ENCODE data around the gene CES4A.

The CES4A gene

GRCh38 chr16:67028696-67029253, 40.4 kb downstream of the CES4A start, which contains the start of gene CBFB (continued):
- TF ChIP-seq ZSCAN18 (tag by site-specific recombination; IDR thresholded peaks at IDR 0.05) (no peak), ZNF302 (tag by site-specific recombination; IDR thresholded peaks at IDR 0.05; ENCODE audit: low read depth) (no peak), RBAK (tag by site-specific recombination; IDR thresholded peaks at IDR 0.05) (no peak), ZNF391 (tag by site-specific recombination; IDR thresholded peaks at IDR 0.05; ENCODE audit: borderline replicate concordance, low read depth) (no peak), ZNF169 (tag by site-specific recombination; IDR thresholded peaks at IDR 0.05) (no peak), SETDB1 (IDR thresholded peaks at IDR 0.05; ENCODE audit: insufficient read length, low read length) (no peak), HOXC10 (CRISPR knock-in tag; IDR thresholded peaks at IDR 0.05) (no peak), CTCF (tag by site-specific recombination; IDR thresholded peaks at IDR 0.05) (peak; percentile 69), ZFP41 (tag by site-specific recombination; IDR thresholded peaks at IDR 0.05; ENCODE audit: borderline replicate concordance) (no peak), ZBTB44 (tag by site-specific recombination; IDR thresholded peaks at IDR 0.05) (0 out of 2 replicates have a peak, but pooled peaks have one; percentile 24), ZNF596 (tag by site-specific recombination; IDR thresholded peaks at IDR 0.05) (no peak), ZNF311 (tag by site-specific recombination; IDR thresholded peaks at IDR 0.05; ENCODE audit: borderline replicate concordance) (no peak), ZFHX2 (tag by site-specific recombination; conservative IDR thresholded peaks at IDR 0.05) (no peak; the same call in 1 of the 2 replicates), ZBTB1 (tag by site-specific recombination; IDR thresholded peaks at IDR 0.05) (no peak), SP3 (tag by site-specific recombination; IDR thresholded peaks at IDR 0.05) (no peak), ZSCAN30 (tag by site-specific recombination; IDR thresholded peaks at IDR 0.05) (peak; percentile 66)
- TF ChIP-seq, protein P1, sequence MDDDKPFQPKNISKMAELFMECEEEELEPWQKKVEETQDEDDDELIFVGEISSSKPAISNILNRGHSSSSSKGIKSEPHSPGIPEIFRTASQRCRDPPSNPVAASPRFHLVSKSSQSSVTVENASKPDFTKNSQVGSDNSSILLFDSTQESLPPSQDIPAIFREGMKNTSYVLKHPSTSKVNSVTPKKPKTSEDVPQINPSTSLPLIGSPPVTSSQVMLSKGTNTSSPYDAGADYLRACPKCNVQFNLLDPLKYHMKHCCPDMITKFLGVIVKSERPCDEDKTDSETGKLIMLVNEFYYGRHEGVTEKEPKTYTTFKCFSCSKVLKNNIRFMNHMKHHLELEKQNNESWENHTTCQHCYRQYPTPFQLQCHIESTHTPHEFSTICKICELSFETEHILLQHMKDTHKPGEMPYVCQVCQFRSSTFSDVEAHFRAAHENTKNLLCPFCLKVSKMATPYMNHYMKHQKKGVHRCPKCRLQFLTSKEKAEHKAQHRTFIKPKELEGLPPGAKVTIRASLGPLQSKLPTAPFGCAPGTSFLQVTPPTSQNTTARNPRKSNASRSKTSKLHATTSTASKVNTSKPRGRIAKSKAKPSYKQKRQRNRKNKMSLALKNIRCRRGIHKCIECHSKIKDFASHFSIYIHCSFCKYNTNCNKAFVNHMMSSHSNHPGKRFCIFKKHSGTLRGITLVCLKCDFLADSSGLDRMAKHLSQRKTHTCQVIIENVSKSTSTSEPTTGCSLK (tag by site-specific recombination; IDR thresholded peaks at IDR 0.05) = no peak
- TF ChIP-seq, protein P2, sequence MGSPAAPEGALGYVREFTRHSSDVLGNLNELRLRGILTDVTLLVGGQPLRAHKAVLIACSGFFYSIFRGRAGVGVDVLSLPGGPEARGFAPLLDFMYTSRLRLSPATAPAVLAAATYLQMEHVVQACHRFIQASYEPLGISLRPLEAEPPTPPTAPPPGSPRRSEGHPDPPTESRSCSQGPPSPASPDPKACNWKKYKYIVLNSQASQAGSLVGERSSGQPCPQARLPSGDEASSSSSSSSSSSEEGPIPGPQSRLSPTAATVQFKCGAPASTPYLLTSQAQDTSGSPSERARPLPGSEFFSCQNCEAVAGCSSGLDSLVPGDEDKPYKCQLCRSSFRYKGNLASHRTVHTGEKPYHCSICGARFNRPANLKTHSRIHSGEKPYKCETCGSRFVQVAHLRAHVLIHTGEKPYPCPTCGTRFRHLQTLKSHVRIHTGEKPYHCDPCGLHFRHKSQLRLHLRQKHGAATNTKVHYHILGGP (tag by site-specific recombination; IDR thresholded peaks at IDR 0.05) = no peak
- TF ChIP-seq, protein P3, sequence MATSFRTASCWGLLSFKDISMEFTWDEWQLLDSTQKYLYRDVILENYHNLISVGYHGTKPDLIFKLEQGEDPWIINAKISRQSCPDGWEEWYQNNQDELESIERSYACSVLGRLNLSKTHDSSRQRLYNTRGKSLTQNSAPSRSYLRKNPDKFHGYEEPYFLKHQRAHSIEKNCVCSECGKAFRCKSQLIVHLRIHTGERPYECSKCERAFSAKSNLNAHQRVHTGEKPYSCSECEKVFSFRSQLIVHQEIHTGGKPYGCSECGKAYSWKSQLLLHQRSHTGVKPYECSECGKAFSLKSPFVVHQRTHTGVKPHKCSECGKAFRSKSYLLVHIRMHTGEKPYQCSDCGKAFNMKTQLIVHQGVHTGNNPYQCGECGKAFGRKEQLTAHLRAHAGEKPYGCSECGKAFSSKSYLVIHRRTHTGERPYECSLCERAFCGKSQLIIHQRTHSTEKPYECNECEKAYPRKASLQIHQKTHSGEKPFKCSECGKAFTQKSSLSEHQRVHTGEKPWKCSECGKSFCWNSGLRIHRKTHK (tag by site-specific recombination; IDR thresholded peaks at IDR 0.05) = no peak
- TF ChIP-seq, protein P4, sequence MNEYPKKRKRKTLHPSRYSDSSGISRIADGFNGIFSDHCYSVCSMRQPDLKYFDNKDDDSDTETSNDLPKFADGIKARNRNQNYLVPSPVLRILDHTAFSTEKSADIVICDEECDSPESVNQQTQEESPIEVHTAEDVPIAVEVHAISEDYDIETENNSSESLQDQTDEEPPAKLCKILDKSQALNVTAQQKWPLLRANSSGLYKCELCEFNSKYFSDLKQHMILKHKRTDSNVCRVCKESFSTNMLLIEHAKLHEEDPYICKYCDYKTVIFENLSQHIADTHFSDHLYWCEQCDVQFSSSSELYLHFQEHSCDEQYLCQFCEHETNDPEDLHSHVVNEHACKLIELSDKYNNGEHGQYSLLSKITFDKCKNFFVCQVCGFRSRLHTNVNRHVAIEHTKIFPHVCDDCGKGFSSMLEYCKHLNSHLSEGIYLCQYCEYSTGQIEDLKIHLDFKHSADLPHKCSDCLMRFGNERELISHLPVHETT (tag by site-specific recombination; IDR thresholded peaks at IDR 0.05) = no peak
- TF ChIP-seq, protein P5, sequence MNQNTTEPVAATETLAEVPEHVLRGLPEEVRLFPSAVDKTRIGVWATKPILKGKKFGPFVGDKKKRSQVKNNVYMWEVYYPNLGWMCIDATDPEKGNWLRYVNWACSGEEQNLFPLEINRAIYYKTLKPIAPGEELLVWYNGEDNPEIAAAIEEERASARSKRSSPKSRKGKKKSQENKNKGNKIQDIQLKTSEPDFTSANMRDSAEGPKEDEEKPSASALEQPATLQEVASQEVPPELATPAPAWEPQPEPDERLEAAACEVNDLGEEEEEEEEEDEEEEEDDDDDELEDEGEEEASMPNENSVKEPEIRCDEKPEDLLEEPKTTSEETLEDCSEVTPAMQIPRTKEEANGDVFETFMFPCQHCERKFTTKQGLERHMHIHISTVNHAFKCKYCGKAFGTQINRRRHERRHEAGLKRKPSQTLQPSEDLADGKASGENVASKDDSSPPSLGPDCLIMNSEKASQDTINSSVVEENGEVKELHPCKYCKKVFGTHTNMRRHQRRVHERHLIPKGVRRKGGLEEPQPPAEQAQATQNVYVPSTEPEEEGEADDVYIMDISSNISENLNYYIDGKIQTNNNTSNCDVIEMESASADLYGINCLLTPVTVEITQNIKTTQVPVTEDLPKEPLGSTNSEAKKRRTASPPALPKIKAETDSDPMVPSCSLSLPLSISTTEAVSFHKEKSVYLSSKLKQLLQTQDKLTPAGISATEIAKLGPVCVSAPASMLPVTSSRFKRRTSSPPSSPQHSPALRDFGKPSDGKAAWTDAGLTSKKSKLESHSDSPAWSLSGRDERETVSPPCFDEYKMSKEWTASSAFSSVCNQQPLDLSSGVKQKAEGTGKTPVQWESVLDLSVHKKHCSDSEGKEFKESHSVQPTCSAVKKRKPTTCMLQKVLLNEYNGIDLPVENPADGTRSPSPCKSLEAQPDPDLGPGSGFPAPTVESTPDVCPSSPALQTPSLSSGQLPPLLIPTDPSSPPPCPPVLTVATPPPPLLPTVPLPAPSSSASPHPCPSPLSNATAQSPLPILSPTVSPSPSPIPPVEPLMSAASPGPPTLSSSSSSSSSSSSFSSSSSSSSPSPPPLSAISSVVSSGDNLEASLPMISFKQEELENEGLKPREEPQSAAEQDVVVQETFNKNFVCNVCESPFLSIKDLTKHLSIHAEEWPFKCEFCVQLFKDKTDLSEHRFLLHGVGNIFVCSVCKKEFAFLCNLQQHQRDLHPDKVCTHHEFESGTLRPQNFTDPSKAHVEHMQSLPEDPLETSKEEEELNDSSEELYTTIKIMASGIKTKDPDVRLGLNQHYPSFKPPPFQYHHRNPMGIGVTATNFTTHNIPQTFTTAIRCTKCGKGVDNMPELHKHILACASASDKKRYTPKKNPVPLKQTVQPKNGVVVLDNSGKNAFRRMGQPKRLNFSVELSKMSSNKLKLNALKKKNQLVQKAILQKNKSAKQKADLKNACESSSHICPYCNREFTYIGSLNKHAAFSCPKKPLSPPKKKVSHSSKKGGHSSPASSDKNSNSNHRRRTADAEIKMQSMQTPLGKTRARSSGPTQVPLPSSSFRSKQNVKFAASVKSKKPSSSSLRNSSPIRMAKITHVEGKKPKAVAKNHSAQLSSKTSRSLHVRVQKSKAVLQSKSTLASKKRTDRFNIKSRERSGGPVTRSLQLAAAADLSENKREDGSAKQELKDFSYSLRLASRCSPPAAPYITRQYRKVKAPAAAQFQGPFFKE (tag by site-specific recombination; IDR thresholded peaks at IDR 0.05; ENCODE audit: borderline replicate concordance) = no peak

Data from HEK293 (cell line).